Common myeloid progenitor, CD34-positive (primary cell): ENCODE data around the gene IGF2.

ENCODE experiments used
- CTCF ChIA-PET: fragments of 350-600 bp; sonication (Branson Sonifier 250); formaldehyde crosslinking; loops from one replicate; lab custom pipeline; 2021; ENCODE audit warnings: antibody characterized with exemption; lab: Charles Lee
- POLR2A ChIA-PET: fragments of 350-600 bp; sonication (Branson Sonifier 250); formaldehyde crosslinking; loops from one replicate; lab custom pipeline; 2021; ENCODE audit warnings: antibody characterized with exemption; lab: Charles Lee
- DNase-seq, 3 donors: peaks; one replicate each; pipeline versions ENCODE4 v3.0.0 to v3.0.0-alpha.2; 2013
- H3K27ac ChIP-seq, 2 experiments: 1 replicate in 1 of 2; 2 replicates in 1 of 2; pipeline ENCODE4 v1.7.0; 2013; ENCODE audit warnings: inconsistent platforms in 2 of 2, low read length in 2 of 2, mild to moderate bottlenecking in 2 of 2, low read depth in 1 of 2, moderate library complexity in 1 of 2; ENCODE audit not compliant: severe bottlenecking in 2 of 2, insufficient read depth in 1 of 2, poor library complexity in 1 of 2
- H3K27me3 ChIP-seq, 5 experiments: replicated peaks in 2 of 5; 1 replicate in 3 of 5; 2 replicates in 2 of 5; pipeline versions ENCODE4 v1.6.1 to v1.7.0; 2013; ENCODE audit warnings: low read length in 4 of 5, mild to moderate bottlenecking in 2 of 5, moderate library complexity in 2 of 5, inconsistent platforms in 1 of 5; ENCODE audit not compliant: insufficient read depth in 5 of 5, control insufficient read depth in 4 of 5
- H3K36me3 ChIP-seq, 4 experiments: 1 replicate in 2 of 4; 2 replicates in 2 of 4; pipeline versions ENCODE4 v1.6.1 to v1.7.0; 2013; ENCODE audit warnings: low read length in 3 of 4, control low read depth in 1 of 4, mild to moderate bottlenecking in 1 of 4; ENCODE audit not compliant: control insufficient read depth in 4 of 4, insufficient read depth in 4 of 4
- H3K4me1 ChIP-seq, 4 experiments: 1 replicate in 3 of 4; 2 replicates in 1 of 4; pipeline versions ENCODE4 v1.6.1 to v1.7.1; 2013; ENCODE audit warnings: low read length in 3 of 4, mild to moderate bottlenecking in 3 of 4, control low read depth in 1 of 4, inconsistent platforms in 1 of 4, moderate library complexity in 1 of 4; ENCODE audit not compliant: control insufficient read depth in 4 of 4, insufficient read depth in 4 of 4; ENCODE audit errors: control extremely low read depth in 1 of 4
- H3K4me3 ChIP-seq, 7 experiments: 1 replicate in 4 of 7; 2 replicates in 3 of 7; pipeline versions ENCODE4 v1.5.1 to v1.7.0; 2013; ENCODE audit warnings: mild to moderate bottlenecking in 7 of 7, low read length in 6 of 7, moderate library complexity in 6 of 7, inconsistent platforms in 2 of 7, low read depth in 2 of 7, control low read depth in 1 of 7; ENCODE audit not compliant: insufficient read depth in 4 of 7, control insufficient read depth in 1 of 7; ENCODE audit errors: extremely low read depth in 1 of 7
- H3K9me3 ChIP-seq, 5 experiments: 1 replicate in 4 of 5; 2 replicates in 1 of 5; pipeline versions ENCODE4 v1.6.1 to v1.7.1; 2013; ENCODE audit warnings: low read length in 4 of 5, mild to moderate bottlenecking in 2 of 5, inconsistent platforms in 1 of 5, low read depth in 1 of 5, moderate library complexity in 1 of 5; ENCODE audit not compliant: control insufficient read depth in 4 of 5, insufficient read depth in 2 of 5; ENCODE audit errors: control extremely low read depth in 1 of 5
- WGBS: methylation state at CpG from one replicate; pipeline ENCODE4 v1.1.5; 2013; ENCODE audit not compliant: insufficient coverage; 5-methylcytosine and 5-hydroxymethylcytosine counted together

IGF2 gene

GRCh38 chr11:2164861-2165555, 25.8 kb upstream of the IGF2 start:
- Histone ChIP-seq H3K4me1 (peaks cover 0 to 7% (median 3%) of the 10 kb centered on the region in 4 experiments), H3K27ac (no peak overlapping the region), H3K36me3 (no peaks in the 10 kb centered on the region), H3K4me3 (no peak overlapping the region), H3K27me3 (peaks cover 0 to 35% (median 5%) of the 10 kb centered on the region in 5 experiments), H3K9me3 (no peaks in the 10 kb centered on the region)
- ChIA-PET CTCF (interaction anchor here (0.6 to 6.1 kb wide), 8 partner anchors 9 to 413 kb away, joined by 3 to 45 read pairs (median 3); no protein-coding TSS in a partner anchor), POLR2A (no interaction called here)
- DNase-seq: no peak
- 95% methylated on average over 17 of the region's 20 CpGs for WGBS

- ChIA-PET CTCF (interaction anchor here (1.1 to 6.1 kb wide), 8 partner anchors 9 to 256 kb away, joined by 3 to 45 read pairs (median 5); no protein-coding TSS in a partner anchor), POLR2A (no interaction called here)
- 95% methylated on average over 19 of the region's 22 CpGs for WGBS
These were observed 24.9 kb upstream of the IGF2 start for GRCh38 chr11:2164081-2164480.

GRCh38 chr11:2163428-2163978, 24.3 kb upstream of the IGF2 start:
- H3K36me3 ChIP-seq: no peaks in the 10 kb centered on the region
- H3K27ac ChIP-seq: no peak overlapping the region
- ChIA-PET POLR2A (no interaction called here), CTCF (interaction anchor here (1.1 to 6.1 kb wide), 8 partner anchors 8 to 257 kb away, joined by 3 to 45 read pairs (median 6); no protein-coding TSS in a partner anchor)
- H3K4me1 ChIP-seq: peaks cover 0 to 7% (median 3%) of the 10 kb centered on the region in 4 experiments
- DNase-seq: no peak
- peaks cover 0 to 28% (median 6%) of the 10 kb centered on the region in 5 experiments for H3K27me3 ChIP-seq
- H3K9me3 ChIP-seq: no peaks in the 10 kb centered on the region
- no peak overlapping the region for H3K4me3 ChIP-seq
- WGBS: 94% methylated on average over 9 of the region's 12 CpGs

More at GRCh38 chr11:2164081-2164480, 24.9 kb upstream of the IGF2 start:
- Histone ChIP-seq H3K4me3 (no peak overlapping the region), H3K36me3 (no peaks in the 10 kb centered on the region), H3K27me3 (peaks cover 0 to 30% (median 5%) of the 10 kb centered on the region in 5 experiments), H3K9me3 (no peaks in the 10 kb centered on the region), H3K27ac (no peak overlapping the region), H3K4me1 (peaks cover 0 to 7% (median 3%) of the 10 kb centered on the region in 4 experiments)
- DNase-seq: no peak

GRCh38 chr11:2160736-2161259, 21.6 kb upstream of the IGF2 start, which contains the start of gene INS:
TSS of gene INS (minus strand) at chr11:2161209. CDS start at chr11:2160971, 238 bp downstream.
- 95% methylated on average over 8 of the region's 13 CpGs for WGBS
- H3K4me1 ChIP-seq: no peaks in the 10 kb centered on the region
- peaks cover 0 to 8% (median 2%) of the 10 kb centered on the region in 5 experiments for H3K27me3 ChIP-seq
- H3K27ac ChIP-seq: no peak within 1 kb of the TSS
- CTCF ChIA-PET: interaction anchor here (2.7 kb wide), 1 partner anchor 9 kb away, joined by 8 read pairs; no protein-coding TSS in a partner anchor
- POLR2A ChIA-PET: no interaction called here
- DNase-seq: no peak
- H3K4me3 ChIP-seq: no peak within 1 kb of the TSS
- no peaks in the 10 kb centered on the region for H3K9me3 ChIP-seq
- no peaks in the 10 kb centered on the region for H3K36me3 ChIP-seq

- DNase-seq: no peak
- ChIA-PET CTCF (interaction anchor here (1.0 to 15.3 kb wide), 4 partner anchors 8 to 466 kb away, joined by 3 to 341 read pairs (median 7); no protein-coding TSS in a partner anchor), POLR2A (no interaction called here)
- no peak overlapping the region for H3K27ac ChIP-seq
- no peaks in the 10 kb centered on the region for H3K4me1 ChIP-seq
- H3K4me3 ChIP-seq: no peak overlapping the region
- 91% methylated on average over 32 of the region's 36 CpGs for WGBS
- no peaks in the 10 kb centered on the region for H3K36me3 ChIP-seq
- H3K9me3 ChIP-seq: no peaks in the 10 kb centered on the region
- H3K27me3 ChIP-seq: peaks cover 0 to 2% (median 0%) of the 10 kb centered on the region in 5 experiments
These were observed 20.6 kb upstream of the IGF2 start for GRCh38 chr11:2159536-2160413.

GRCh38 chr11:2158966-2159365, 19.8 kb upstream of the IGF2 start:
- POLR2A ChIA-PET: no interaction called here
- Histone ChIP-seq H3K27me3 (peaks cover 0 to 3% (median 0%) of the 10 kb centered on the region in 5 experiments), H3K4me3 (no peak overlapping the region), H3K9me3 (no peaks in the 10 kb centered on the region), H3K27ac (no peak overlapping the region), H3K36me3 (no peaks in the 10 kb centered on the region), H3K4me1 (no peaks in the 10 kb centered on the region)
- DNase-seq: no peak
- CTCF ChIA-PET: interaction anchor here (0.6 to 15.3 kb wide), 5 partner anchors 14 to 465 kb away, joined by 3 to 341 read pairs (median 3); no protein-coding TSS in a partner anchor
- 100% methylated on average over 1 of the region's 10 CpGs for WGBS
